NCI-H2107 treated with DMSO at 0.1 percent for 48 hours (cell line): ENCODE data around the gene HPS4.

Experiments
- DNase-seq: peaks from one replicate; lab custom pipeline; 2025; ENCODE audit not compliant: unreplicated experiment; lab: John Stamatoyannopoulos, UW

The HPS4 gene

GRCh38 chr22:26470807-26471206 is 12.8 kb downstream of the HPS4 start:
- DNase-seq, result no peak

- no peak for DNase-seq
Observed at GRCh38 chr22:26466196-26466595, 17.4 kb downstream of the HPS4 start.

- no peak for DNase-seq
Observed at GRCh38 chr22:26464312-26464711, 19.3 kb downstream of the HPS4 start.

GRCh38 chr22:26463688-26464087 is 19.9 kb downstream of the HPS4 start:
- no peak for DNase-seq

- no peak for DNase-seq
Observed at GRCh38 chr22:26463101-26463661, 20.4 kb downstream of the HPS4 start.

DNA sequence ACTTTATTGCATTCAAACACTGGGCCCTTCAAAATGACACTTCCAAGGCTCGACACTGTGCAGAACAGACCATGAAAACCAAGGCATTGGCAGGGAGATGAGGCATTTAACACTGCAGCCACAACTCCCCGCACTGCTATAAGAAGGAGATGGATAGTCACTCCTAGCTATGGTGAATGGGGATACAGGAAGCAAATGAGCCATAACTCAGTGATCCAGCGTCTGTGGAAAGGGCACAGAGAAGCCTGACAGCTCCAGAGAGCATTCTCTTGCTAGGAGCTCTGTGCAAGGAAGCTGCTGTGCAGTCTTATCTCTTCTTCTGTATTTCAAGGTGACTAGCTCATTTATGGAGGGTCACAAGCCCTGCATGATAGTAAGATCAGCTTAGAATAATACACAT is 20.9 kb downstream of the HPS4 start:
- DNase-seq, result no peak

DNA sequence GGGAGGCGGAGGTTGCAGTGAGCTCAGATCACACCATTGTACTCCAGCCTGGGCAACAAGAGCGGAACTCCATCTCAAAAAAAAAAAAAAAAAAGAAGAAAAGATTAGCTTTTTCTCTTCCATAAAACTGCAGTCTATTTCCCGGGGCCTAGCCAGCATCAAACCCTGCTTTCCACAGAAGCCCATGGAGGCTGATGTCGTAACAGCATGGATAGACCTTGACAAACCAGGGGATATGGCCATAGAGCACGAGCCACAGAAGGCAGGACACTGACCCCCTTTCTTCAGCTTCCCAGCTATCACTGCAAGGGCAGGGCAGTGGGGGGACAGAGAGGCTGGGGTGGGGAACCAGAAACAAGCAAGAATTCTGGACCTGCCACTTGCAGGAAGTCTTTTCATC is 21.5 kb downstream of the HPS4 start:
- DNase-seq, result no peak

GRCh38 chr22:26461188-26461810 is 22.3 kb downstream of the HPS4 start:
- DNase-seq, result no peak

DNA sequence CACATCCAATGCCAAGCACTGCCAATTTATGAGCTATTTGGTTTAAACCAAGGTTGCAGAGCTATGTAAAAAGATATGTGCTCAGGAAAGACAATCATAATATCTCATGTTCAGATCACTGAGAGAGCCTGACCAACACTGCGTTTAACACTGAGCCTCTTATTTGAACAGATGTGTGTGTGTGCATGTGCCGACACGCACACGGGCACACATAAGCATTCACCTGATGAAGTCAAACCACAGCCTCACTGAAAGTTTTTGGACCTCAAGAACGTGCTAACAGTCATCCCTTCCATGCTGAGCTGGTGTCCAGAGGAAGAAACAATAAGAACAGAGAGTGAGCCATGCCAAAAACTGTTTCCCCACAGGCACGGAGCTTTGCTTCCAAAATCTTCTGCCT is 23.4 kb downstream of the HPS4 start:
- no peak for DNase-seq

DNA sequence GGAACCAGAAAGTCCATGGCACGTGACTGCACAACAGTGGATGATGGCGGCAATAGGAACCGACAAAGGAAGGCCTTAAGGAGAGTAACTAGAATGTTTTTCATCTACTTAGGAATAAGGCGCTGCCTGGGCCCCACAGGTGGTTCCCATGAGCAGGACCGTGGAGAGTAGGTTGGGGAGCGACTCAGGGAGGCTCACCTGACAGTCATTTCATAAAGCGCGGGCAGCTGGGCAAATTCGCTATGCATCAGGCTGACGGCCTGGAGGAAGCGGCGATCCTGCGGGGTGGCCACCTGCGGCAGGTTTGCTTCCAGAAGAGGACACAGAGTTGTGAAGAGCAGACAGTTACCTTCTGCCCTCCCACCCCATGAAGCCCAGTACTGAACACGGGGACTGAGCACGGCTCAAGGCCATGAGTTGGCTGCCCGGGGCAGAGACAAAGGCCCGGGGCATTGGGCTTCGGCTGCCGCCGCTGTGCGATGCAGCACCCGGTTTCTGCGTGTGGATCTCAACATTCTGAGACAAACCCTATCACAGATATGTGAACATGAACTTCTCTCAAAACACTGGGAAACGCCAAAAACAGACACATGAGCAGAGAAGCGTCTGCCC is 25.8 kb downstream of the HPS4 start:
- DNase-seq, result no peak

GRCh38 chr22:26453812-26454500 is 29.6 kb downstream of the HPS4 start:
- DNase-seq, result no peak

DNA sequence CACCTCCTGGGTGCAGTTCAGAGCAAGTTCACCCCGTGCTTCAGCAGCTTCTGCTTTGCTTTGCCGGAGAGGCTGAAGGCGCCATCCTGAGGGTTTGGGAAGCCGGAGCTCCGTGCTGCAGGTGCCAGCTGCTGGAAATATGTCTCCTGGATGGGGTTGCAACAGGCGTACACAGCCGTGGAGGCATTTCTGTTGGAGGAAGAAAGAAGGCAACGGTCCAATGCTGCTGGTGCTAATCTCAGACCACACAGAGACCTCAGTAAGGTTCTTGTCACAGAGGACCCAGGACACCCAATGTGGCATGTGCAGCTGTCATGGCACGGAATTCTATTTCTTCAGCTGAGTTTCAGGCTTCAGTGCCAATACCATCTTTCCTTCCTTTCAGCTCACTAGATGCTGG is 30.4 kb downstream of the HPS4 start:
- no peak for DNase-seq

GRCh38 chr22:26452236-26453016 is 31.2 kb downstream of the HPS4 start:
- no peak for DNase-seq

GRCh38 chr22:26450453-26451185 is 33.0 kb downstream of the HPS4 start:
- no peak for DNase-seq

- no peak for DNase-seq
Observed at GRCh38 chr22:26448941-26449340, 34.6 kb downstream of the HPS4 start.

DNA sequence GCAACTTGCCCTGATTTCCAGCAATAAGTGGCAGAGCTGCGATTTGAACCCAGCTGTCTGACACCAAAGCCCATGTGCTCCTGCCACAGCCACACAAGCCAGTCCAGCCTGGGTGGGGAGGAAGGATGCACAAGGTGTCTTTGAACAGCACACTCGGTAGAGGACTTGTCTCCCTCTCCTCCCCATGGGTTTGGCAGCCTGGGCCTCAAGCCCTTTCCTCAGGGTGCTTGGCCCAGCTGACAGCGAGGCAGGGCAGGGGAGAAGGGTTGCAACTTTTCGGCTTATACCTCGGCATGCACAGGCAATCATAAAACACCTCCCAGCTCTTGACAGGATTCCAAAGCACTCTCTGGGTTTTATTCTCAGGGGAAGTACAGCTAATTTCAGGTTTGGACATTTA is 35.2 kb downstream of the HPS4 start:
- no peak for DNase-seq

DNA sequence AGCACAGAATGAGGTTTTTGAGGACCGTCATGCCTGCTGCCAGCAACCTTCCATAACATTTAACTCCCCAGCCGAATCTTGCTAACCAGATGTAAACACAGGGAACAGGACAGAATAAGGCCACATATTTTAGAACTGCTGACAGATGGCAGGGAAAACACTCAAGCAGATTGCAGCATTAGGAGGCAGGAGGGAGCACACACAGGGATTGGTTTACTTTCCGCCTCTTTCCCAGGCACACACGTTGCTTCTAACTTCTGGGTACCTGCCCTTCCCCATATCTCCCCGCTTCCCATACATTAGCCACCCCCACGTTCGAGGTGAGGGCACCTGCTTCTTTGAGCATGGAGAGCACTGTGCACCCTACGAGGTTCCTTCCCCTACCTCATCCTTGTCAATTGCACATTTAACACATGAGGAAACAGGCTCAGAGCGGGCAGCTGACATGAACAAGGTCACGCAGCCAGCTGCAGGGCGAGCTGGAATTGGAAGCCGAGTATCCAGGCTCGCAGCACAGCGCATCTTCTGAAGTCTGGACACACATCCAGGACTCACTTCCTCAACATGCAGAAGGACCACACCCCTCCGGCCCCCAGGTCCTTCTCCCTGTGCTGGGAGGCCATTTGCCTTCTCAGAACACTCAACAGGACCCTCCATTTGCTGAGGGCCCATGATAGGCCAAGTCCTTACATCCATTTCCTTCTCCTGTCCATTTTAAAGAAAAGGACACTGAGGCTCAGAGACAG is 35.8 kb downstream of the HPS4 start:
- DNase-seq, result no peak

DNA sequence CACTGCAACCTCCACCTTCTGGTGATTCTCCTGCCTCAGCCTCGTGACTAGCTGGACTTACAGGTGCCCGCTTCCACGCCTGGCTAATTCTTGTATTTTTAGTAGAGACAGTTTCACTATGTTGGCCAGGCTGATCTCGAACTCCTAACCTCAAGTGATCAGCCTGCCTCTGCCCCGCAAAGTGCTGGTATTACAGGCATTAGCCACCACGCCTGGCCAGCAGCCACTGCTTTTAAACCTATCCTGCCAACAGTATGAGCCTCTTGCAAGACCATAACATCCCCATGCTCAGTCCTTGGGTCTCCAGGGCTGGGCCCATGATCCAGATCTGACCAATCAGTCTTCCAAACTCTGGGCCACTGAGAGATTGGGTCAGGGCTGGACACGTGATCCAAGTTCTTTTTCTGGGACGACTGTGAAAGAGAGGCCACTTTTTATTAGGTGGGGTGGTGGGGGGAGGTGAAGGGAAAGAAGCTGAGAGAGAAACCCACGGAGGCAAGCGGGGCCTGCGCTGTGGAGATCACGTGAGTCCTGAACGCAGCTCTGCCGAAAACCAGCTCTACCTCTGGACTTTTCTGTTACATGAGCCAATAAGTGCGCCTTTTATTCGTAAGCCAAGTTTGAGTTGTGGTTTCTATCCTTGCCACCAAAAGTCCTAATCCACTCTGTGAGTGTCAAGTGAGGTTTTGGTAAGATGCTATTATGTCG is 36.6 kb downstream of the HPS4 start:
- no peak for DNase-seq

GRCh38 chr22:26445577-26446275 is 37.9 kb downstream of the HPS4 start:
- DNase-seq, result peak; percentile 27
